HEK293 (cell line): Measurements from ENCODE around the gene ASCL3.

Experiments used
- CTCF ChIA-PET: fragments of 350-600 bp; formaldehyde crosslinking; extraction: SDS; loops from one replicate; lab custom pipeline; 2021; ENCODE audit warnings: antibody characterized with exemption; lab: Yijun Ruan, JAX
- POLR2A ChIA-PET: fragments of 300-600 bp; formaldehyde crosslinking; extraction: SDS; loops from one replicate; lab custom pipeline; 2020; ENCODE audit warnings: antibody characterized with exemption, inconsistent platforms; lab: Yijun Ruan, JAX
- H3K27ac ChIP-seq: fragments of 200-500 bp; sonication (Bioruptor generic); 2 replicates; pipeline ENCODE4 v1.5.1; 2014; ENCODE audit warnings: low read depth, low read length, control low read depth, inconsistent platforms; ENCODE audit errors: extremely low read depth
- H3K36me3 ChIP-seq, 2 experiments: fragments of 200-500 bp in 1 of 2; sonication (Bioruptor generic) in 1 of 2; 1 replicate in 1 of 2; 2 replicates in 1 of 2; pipeline ENCODE4 v1.5.1; 2014 to 2017; ENCODE audit warnings: inconsistent platforms in 2 of 2, low read length in 2 of 2; ENCODE audit not compliant: control insufficient read depth in 2 of 2, insufficient read depth in 1 of 2
- H3K4me1 ChIP-seq: fragments of 200-500 bp; sonication (Bioruptor generic); 2 replicates; pipeline ENCODE4 v1.5.1; 2014; ENCODE audit warnings: mild to moderate bottlenecking, low read length, inconsistent platforms; ENCODE audit not compliant: control insufficient read depth, insufficient read depth
- H3K4me3 ChIP-seq: 2 replicates; pipeline ENCODE4 v1.5.1; 2011; ENCODE audit warnings: low read depth, mild to moderate bottlenecking, control low read depth, low read length, moderate library complexity
- H3K9me3 ChIP-seq: fragments of 200-500 bp; sonication (Bioruptor generic); 2 replicates; pipeline ENCODE4 v1.5.1; 2014; ENCODE audit warnings: low read depth, low read length, inconsistent platforms; ENCODE audit not compliant: control insufficient read depth, insufficient read depth
- GFI1B ChIP-seq: fragments of 450-650 bp; formaldehyde crosslinking; IDR thresholded peaks from 2 replicates; pipeline ENCODE4 v1.5.1; 2016; ENCODE audit warnings: missing biosample characterization, missing genetic modification characterization
- GLI4 ChIP-seq: fragments of 450-650 bp; formaldehyde crosslinking; IDR thresholded peaks from 2 replicates; pipeline ENCODE4 v1.5.1; 2016; ENCODE audit warnings: missing biosample characterization, missing genetic modification characterization
- KLF1 ChIP-seq: fragments of 450-650 bp; formaldehyde crosslinking; IDR thresholded peaks from 2 replicates; pipeline ENCODE4 v1.5.1; 2016; ENCODE audit warnings: missing biosample characterization, missing genetic modification characterization
- OVOL3 ChIP-seq: fragments of 450-650 bp; formaldehyde crosslinking; IDR thresholded peaks from 2 replicates; pipeline ENCODE4 v1.5.1; 2016; ENCODE audit warnings: missing biosample characterization, missing genetic modification characterization
- SALL2 ChIP-seq: fragments of 450-650 bp; formaldehyde crosslinking; IDR thresholded peaks from 2 replicates; pipeline ENCODE4 v1.5.0; 2017; ENCODE audit warnings: missing biosample characterization, mild to moderate bottlenecking, missing genetic modification characterization, borderline replicate concordance
- SETDB1 ChIP-seq: IDR thresholded peaks from one replicate; pipeline ENCODE4 v1.6.1; 2017; ENCODE audit warnings: mild to moderate bottlenecking, low read length, moderate library complexity, mixed read lengths; ENCODE audit not compliant: insufficient read length
- SP2 ChIP-seq: fragments of 450-650 bp; formaldehyde crosslinking; IDR thresholded peaks from 2 replicates; pipeline ENCODE4 v1.5.1; 2016; ENCODE audit warnings: missing biosample characterization, missing genetic modification characterization
- SP7 ChIP-seq: fragments of 450-650 bp; formaldehyde crosslinking; IDR thresholded peaks from 2 replicates; pipeline ENCODE4 v1.5.1; 2016; ENCODE audit warnings: missing biosample characterization, missing genetic modification characterization
- WT1 ChIP-seq: fragments of 450-650 bp; formaldehyde crosslinking; IDR thresholded peaks from 2 replicates; pipeline ENCODE4 v1.5.1; 2016; ENCODE audit warnings: missing biosample characterization, missing genetic modification characterization
- YY2 ChIP-seq: fragments of 450-650 bp; formaldehyde crosslinking; IDR thresholded peaks from 2 replicates; pipeline ENCODE4 v1.5.1; 2016; ENCODE audit warnings: missing biosample characterization, missing genetic modification characterization
- ZFP41 ChIP-seq: fragments of 450-650 bp; formaldehyde crosslinking; IDR thresholded peaks from 2 replicates; pipeline ENCODE4 v1.5.1; 2016; ENCODE audit warnings: missing biosample characterization, missing genetic modification characterization, borderline replicate concordance
- ZNF10 ChIP-seq: fragments of 450-650 bp; formaldehyde crosslinking; IDR thresholded peaks from 2 replicates; pipeline ENCODE4 v1.5.1; 2017; ENCODE audit warnings: missing biosample characterization, missing genetic modification characterization
- ZNF239 ChIP-seq: fragments of 450-650 bp; formaldehyde crosslinking; IDR thresholded peaks from 2 replicates; pipeline ENCODE4 v1.5.1; 2016; ENCODE audit warnings: missing biosample characterization, missing genetic modification characterization
- ZNF404 ChIP-seq: fragments of 450-650 bp; formaldehyde crosslinking; IDR thresholded peaks from 2 replicates; pipeline ENCODE4 v1.5.1; 2017; ENCODE audit warnings: missing biosample characterization, missing genetic modification characterization
- ZNF501 ChIP-seq: fragments of 450-650 bp; formaldehyde crosslinking; IDR thresholded peaks from 2 replicates; pipeline ENCODE4 v1.5.1; 2016; ENCODE audit warnings: missing biosample characterization, missing genetic modification characterization
- TF ChIP-seq, protein P1 (sequence below): fragments of 450-650 bp; formaldehyde crosslinking; IDR thresholded peaks from 2 replicates; pipeline ENCODE4 v1.5.1; 2016; ENCODE audit warnings: missing biosample characterization, missing genetic modification characterization, borderline replicate concordance
- TF ChIP-seq, protein P2 (sequence below): fragments of 450-650 bp; formaldehyde crosslinking; IDR thresholded peaks from 2 replicates; pipeline ENCODE4 v1.5.1; 2016; ENCODE audit warnings: missing biosample characterization, missing genetic modification characterization
- TF ChIP-seq, protein P3 (sequence below): fragments of 450-650 bp; formaldehyde crosslinking; IDR thresholded peaks from 2 replicates; pipeline ENCODE4 v1.5.1; 2016; ENCODE audit warnings: missing biosample characterization, missing genetic modification characterization
- TF ChIP-seq, protein P4 (sequence below): fragments of 450-650 bp; formaldehyde crosslinking; IDR thresholded peaks from 2 replicates; pipeline ENCODE4 v1.5.1; 2017; ENCODE audit warnings: missing biosample characterization, missing genetic modification characterization

ASCL3 gene

DNA sequence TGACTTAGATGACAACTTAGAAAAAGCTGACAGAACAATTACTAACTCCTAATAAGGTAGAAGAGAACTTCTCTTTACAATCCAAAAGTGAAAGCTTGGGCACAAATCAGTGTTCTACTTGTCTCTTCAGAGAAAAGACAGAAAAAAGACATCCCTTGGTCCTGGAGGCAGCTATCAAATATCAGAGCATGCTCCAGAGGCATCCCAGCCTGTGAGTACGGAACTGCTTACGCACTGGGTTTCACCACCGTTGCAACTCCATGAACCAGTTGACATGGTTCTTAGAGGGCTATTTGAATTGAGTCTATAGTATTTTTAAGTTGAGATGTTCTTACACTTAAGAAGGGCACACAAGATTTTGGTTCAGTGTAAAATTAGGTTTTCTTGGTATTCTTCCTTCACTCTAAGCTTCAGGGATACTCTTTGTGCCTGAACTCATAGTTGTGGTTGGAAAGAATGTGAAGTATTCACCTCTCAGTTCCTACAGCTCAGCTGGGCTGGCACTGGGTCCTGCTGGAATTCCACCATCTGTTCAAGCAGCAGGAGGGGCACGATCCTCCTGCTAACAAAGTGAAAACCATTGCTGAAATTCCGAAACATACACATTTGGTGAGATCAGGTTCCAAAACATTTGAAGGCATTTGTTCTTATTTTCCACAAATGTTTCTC is 25.5 kb downstream of the ASCL3 start (continued):
- TF ChIP-seq, protein P1, sequence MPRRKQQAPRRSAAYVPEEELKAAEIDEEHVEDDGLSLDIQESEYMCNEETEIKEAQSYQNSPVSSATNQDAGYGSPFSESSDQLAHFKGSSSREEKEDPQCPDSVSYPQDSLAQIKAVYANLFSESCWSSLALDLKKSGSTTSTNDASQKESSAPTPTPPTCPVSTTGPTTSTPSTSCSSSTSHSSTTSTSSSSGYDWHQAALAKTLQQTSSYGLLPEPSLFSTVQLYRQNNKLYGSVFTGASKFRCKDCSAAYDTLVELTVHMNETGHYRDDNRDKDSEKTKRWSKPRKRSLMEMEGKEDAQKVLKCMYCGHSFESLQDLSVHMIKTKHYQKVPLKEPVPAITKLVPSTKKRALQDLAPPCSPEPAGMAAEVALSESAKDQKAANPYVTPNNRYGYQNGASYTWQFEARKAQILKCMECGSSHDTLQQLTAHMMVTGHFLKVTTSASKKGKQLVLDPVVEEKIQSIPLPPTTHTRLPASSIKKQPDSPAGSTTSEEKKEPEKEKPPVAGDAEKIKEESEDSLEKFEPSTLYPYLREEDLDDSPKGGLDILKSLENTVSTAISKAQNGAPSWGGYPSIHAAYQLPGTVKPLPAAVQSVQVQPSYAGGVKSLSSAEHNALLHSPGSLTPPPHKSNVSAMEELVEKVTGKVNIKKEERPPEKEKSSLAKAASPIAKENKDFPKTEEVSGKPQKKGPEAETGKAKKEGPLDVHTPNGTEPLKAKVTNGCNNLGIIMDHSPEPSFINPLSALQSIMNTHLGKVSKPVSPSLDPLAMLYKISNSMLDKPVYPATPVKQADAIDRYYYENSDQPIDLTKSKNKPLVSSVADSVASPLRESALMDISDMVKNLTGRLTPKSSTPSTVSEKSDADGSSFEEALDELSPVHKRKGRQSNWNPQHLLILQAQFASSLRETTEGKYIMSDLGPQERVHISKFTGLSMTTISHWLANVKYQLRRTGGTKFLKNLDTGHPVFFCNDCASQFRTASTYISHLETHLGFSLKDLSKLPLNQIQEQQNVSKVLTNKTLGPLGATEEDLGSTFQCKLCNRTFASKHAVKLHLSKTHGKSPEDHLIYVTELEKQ: no peak
- TF ChIP-seq SP7 (tag by site-specific recombination): no peak
- no peak for TF ChIP-seq GLI4 (tag by site-specific recombination)

DNA sequence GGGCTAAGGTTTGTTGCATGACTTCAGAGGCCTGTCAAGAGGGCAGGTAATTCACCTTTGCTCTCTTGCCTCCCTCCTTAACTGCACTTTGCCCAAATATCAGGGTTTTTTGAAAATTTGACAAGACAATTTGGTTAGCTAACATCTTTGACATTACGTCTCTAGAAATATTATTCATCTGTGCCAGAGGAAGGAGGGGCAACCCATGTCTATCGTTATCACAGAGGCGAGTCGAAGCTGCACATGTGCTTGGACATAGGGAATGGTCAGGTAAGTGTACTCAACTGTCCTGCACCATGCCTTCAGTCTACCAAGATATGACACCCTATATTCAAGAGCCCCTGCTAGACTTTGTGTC is 28.2 kb downstream of the ASCL3 start:
- CTCF ChIA-PET: interaction anchor here (0.6 to 2.8 kb wide), 24 partner anchors 8 to 675 kb away, joined by 3 to 96 read pairs (median 3); no protein-coding TSS in a partner anchor
- POLR2A ChIA-PET: interaction anchor here (0.7 to 1.5 kb wide), 4 partner anchors 21 to 658 kb away, joined by 3 to 4 read pairs (median 3); partner anchors contain the start of genes TMEM9B and WEE1
- TF ChIP-seq WT1 (tag by site-specific recombination) (no peak), SP2 (tag by site-specific recombination) (no peak), ZNF10 (tag by site-specific recombination) (no peak), ZNF239 (tag by site-specific recombination) (no peak), SETDB1 (no peak), ZNF501 (no peak), GFI1B (tag by site-specific recombination) (no peak), OVOL3 (tag by site-specific recombination) (no peak), KLF1 (tag by site-specific recombination) (no peak), ZFP41 (tag by site-specific recombination) (no peak), GLI4 (tag by site-specific recombination) (no peak), SALL2 (no peak), ZNF404 (tag by site-specific recombination) (no peak), YY2 (no peak)
- TF ChIP-seq, protein P2, sequence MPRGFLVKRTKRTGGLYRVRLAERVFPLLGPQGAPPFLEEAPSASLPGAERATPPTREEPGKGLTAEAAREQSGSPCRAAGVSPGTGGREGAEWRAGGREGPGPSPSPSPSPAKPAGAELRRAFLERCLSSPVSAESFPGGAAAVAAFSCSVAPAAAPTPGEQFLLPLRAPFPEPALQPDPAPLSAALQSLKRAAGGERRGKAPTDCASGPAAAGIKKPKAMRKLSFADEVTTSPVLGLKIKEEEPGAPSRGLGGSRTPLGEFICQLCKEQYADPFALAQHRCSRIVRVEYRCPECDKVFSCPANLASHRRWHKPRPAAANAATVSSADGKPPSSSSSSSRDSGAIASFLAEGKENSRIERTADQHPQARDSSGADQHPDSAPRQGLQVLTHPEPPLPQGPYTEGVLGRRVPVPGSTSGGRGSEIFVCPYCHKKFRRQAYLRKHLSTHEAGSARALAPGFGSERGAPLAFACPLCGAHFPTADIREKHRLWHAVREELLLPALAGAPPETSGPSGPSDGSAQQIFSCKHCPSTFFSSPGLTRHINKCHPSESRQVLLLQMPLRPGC (tag by site-specific recombination): no peak
- TF ChIP-seq, protein P3, sequence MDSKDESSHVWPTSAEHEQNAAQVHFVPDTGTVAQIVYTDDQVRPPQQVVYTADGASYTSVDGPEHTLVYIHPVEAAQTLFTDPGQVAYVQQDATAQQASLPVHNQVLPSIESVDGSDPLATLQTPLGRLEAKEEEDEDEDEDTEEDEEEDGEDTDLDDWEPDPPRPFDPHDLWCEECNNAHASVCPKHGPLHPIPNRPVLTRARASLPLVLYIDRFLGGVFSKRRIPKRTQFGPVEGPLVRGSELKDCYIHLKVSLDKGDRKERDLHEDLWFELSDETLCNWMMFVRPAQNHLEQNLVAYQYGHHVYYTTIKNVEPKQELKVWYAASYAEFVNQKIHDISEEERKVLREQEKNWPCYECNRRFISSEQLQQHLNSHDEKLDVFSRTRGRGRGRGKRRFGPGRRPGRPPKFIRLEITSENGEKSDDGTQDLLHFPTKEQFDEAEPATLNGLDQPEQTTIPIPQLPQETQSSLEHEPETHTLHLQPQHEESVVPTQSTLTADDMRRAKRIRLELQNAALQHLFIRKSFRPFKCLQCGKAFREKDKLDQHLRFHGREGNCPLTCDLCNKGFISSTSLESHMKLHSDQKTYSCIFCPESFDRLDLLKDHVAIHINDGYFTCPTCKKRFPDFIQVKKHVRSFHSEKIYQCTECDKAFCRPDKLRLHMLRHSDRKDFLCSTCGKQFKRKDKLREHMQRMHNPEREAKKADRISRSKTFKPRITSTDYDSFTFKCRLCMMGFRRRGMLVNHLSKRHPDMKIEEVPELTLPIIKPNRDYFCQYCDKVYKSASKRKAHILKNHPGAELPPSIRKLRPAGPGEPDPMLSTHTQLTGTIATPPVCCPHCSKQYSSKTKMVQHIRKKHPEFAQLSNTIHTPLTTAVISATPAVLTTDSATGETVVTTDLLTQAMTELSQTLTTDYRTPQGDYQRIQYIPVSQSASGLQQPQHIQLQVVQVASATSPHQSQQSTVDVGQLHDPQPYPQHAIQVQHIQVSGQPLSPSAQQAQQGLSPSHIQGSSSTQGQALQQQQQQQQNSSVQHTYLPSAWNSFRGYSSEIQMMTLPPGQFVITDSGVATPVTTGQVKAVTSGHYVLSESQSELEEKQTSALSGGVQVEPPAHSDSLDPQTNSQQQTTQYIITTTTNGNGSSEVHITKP (tag by site-specific recombination): no peak
- TF ChIP-seq, protein P4, sequence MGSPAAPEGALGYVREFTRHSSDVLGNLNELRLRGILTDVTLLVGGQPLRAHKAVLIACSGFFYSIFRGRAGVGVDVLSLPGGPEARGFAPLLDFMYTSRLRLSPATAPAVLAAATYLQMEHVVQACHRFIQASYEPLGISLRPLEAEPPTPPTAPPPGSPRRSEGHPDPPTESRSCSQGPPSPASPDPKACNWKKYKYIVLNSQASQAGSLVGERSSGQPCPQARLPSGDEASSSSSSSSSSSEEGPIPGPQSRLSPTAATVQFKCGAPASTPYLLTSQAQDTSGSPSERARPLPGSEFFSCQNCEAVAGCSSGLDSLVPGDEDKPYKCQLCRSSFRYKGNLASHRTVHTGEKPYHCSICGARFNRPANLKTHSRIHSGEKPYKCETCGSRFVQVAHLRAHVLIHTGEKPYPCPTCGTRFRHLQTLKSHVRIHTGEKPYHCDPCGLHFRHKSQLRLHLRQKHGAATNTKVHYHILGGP (tag by site-specific recombination): no peak
- Histone ChIP-seq H3K27ac (no peak overlapping the region), H3K9me3 (no peaks in the 10 kb centered on the region), H3K4me1 (no peaks in the 10 kb centered on the region), H3K36me3 (peaks cover 0 to 52% of the 10 kb centered on the region in 2 experiments; a peak in 2 of 3 replicates), H3K4me3 (no peak overlapping the region)
